NCI-H2171 (cell line): ENCODE data around the gene TECRL.

Experiments used
- DNase-seq: peaks from one replicate; lab custom pipeline; 2025; lab: John Stamatoyannopoulos, UW

TECRL gene, protein sequence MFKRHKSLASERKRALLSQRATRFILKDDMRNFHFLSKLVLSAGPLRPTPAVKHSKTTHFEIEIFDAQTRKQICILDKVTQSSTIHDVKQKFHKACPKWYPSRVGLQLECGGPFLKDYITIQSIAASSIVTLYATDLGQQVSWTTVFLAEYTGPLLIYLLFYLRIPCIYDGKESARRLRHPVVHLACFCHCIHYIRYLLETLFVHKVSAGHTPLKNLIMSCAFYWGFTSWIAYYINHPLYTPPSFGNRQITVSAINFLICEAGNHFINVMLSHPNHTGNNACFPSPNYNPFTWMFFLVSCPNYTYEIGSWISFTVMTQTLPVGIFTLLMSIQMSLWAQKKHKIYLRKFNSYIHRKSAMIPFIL

DNA sequence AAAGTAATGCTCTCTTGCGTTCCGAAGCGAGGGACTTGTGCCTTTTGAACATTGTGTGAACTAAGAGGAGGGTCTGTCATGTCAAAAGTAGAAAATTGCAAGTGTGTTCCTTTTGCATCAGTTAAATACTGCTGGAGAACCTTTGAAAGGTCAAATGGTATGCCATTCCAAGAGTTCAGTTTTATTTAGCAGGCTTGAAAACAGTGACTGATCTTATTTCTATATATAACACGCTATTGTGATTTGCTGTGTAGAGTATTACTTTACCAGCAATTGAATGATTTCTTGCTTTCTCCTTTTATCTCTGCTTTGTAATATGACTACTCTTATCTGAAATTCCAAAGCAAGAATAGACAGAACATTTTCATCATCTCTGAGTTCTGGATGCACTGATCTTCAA, at the start of gene TECRL:
TECRL (minus strand) TSS at position 151 of the 400 bp plus-strand sequence; CDS start at position 52, 99 bp downstream.
- no peak for DNase-seq

DNA sequence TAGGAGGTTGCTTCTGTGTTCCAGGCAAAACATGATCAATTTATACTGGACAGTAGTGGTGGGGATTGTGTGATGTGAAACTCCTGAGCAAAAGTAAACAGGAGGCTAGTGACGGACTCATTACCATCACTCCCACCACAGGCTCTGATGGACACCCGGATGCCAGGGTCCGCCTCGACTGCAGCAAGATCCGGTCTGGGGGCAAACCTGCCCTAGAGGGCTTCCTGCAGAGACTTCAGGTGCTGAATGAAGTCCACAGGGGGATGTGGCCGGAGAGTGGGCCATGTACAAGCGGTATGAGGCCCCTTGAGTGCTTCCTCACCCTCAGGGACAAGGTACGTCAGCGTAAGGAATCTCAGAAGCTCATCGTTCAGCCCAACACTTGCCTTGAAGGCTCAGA, 23.4 kb upstream of the TECRL start:
- no peak for DNase-seq

DNA sequence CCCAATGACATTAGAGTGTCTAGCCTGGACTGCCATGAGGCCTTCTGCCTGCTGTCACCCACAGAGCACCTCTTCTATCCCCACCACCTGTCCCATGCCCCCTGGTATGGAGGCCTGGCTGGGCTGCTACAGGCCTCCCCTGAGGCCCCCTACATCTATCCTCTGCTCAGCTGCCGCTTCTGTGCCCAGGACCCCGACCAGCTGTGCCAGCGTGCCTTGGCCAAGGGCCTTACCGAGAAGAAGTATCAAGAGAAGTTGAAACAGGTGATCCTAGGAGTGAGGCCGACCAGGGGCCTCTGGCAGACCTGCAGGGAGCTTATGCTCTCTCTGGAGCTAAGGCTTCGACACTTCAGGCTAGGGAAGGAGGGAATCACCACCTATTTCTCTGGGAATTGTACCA, 21.7 kb upstream of the TECRL start:
- no peak for DNase-seq

DNA sequence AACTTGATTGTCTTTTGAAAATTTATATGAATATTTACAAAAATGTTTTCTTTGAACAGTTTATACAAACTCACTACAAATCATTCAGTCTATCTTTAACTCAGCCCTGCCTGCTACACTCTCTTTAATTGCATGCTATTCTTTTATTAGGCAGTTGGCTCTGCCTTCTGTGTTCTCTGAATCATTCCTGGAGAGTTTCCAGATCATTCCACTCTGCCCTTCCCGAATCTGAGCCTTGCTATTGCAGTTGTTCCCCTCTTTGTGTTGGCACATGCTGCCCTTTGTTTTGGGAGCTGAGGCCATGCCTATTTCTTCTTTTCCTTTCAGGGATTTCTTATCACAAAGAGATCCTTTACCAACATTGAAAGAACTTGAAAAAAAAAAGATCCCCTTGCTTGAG, 8.7 kb upstream of the TECRL start:
- no peak for DNase-seq

DNA sequence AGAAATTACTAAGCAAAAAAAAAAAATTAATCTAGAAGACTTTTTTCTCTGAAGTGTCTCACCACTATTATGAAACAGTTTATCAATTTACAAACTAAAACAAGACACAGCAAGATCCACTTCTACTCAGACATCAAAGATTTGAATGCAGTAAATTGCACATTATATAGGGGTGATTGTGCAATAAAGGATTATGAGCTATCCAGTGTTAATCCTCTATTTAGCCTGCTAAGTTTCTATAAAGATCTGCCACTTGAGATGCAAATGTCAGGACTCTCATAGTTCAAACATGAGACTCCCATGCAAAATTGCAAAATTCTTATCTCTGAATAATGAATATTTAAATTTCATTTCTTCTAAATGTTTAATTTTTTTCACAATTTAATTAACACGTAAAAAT, 2.2 kb downstream of the TECRL start:
- no peak for DNase-seq

DNA sequence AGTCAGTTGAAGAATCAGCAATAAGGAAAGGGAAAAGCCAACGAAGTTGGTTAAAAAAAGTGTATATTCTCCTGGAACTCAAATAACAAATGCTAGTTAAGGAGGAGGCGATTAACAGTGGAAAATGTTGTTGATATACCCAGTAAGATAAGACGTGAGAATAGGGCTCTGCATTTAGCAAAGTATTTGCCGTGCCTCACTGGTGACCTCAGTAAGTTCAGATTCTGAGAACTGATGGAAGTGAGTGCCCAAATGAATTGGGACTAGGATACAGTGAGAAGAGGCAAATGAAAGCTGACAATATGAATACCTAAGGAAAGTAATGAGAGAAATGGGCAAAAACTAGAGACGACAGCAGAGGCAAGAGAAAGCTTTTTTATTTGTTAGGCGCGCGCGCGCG, 3.5 kb downstream of the TECRL start:
- no peak for DNase-seq

DNA sequence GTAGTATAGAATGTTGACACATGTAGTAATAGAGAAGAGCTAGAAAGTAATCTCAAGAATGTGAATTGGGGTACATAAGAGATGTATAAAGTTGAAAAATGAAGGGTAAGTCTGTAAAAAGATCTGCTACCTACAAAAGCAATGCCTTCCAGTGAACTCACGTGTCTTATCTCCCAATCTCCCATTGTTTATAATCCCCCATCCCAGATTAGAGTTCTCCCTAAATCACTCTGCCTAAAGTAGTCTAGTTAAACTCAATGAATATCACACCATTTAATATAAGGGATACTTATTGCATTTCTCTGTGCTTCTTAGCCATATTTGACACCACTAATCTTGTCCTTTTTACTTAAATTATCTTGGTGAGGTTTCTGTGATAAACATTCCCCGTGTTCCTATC, 6.6 kb downstream of the TECRL start:
- no peak for DNase-seq

DNA sequence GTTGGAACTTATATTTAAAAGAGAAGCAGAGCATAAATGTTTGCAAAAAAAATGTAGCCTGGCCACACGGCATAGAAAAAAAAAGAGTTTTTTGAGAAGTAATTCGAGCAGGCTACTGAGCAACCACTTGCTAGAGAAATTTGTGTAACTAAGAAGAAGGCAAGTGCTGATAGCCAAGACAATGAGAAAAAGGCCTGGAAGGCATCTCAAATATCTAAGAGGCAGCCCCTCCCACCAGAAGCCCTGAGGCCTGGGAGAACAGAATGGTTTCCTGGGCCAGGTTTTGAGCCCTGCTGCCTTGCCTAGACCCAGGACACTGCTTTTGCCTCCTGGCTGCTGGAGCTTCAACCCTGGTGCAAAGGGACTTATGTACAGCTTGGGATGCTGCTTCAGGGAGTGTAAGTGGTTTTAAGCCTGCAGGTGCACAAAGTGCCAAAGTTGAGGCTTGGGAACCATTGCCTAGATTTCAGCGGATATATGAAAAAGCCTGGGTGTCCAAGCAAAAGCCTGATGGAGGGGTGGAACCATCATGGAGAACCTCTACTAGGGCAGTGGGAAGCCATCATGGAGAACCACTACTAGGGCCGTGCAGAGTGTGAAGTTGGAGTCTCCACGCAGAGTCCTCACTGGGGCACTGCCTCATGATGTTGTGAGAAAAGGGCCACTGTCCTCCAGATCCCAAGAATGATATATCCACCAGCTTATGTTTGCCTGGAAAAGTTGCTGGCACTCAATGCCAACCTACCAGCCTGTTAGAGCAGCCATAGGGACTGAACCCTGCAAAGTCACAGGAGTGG, 9.7 kb downstream of the TECRL start:
- DNase-seq, result no peak

DNA sequence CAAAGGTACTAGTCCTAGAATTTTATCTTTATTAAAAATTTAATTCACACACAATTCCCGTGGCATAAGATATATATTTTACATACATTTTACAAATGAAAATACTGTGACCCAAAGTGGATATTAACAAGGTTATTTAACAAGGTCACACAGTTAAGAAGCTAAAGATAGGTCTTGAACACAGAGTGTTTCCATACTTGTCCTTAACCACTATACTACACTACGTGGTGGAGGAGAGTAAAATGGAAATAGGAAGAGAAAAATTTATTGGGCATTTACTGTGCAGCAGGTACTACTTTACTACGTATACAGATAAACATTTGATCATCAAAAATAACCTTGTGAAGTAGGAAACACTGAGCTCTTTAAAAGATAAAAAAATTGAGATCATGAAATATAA, 14.8 kb downstream of the TECRL start:
- DNase-seq, result no peak

DNA sequence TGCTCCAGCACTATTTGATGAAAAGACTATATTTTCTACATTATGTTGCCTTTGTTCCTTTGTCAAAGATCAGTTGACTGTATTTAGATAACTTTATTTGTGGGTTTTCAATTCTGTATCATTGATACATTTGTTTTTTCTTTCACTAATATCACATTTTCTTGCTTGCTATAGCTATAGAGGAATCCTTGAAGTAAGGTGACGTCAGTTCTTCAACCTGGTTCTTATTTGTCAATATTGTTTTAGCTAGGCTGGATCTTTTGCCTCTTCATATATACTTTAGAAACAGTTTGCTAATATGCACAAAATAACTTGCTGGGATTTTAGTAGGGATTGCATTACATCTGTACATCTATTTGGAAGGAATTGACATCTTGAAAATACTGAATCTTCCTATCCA, 21.0 kb downstream of the TECRL start:
- DNase-seq, result no peak

DNA sequence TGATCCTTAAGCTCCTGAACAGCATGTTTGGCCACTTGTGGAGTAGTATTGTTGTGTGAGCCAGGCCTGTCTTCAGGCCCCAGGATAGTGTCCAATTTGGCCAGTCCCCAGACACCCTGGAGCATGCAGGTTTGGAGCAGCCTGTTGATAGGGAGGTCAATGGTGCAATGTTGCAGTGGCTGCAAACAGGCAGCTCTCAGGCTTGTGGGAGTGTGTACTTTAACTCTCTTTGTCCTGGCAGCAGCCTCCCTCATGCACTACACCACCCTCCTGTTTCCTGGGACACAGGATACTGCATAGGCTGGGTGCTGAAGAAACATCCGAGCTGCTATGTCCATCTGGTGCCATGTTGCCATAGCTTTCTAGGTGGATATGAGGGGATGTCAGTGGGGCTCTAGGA, 24.0 kb downstream of the TECRL start:
- no peak for DNase-seq

DNA sequence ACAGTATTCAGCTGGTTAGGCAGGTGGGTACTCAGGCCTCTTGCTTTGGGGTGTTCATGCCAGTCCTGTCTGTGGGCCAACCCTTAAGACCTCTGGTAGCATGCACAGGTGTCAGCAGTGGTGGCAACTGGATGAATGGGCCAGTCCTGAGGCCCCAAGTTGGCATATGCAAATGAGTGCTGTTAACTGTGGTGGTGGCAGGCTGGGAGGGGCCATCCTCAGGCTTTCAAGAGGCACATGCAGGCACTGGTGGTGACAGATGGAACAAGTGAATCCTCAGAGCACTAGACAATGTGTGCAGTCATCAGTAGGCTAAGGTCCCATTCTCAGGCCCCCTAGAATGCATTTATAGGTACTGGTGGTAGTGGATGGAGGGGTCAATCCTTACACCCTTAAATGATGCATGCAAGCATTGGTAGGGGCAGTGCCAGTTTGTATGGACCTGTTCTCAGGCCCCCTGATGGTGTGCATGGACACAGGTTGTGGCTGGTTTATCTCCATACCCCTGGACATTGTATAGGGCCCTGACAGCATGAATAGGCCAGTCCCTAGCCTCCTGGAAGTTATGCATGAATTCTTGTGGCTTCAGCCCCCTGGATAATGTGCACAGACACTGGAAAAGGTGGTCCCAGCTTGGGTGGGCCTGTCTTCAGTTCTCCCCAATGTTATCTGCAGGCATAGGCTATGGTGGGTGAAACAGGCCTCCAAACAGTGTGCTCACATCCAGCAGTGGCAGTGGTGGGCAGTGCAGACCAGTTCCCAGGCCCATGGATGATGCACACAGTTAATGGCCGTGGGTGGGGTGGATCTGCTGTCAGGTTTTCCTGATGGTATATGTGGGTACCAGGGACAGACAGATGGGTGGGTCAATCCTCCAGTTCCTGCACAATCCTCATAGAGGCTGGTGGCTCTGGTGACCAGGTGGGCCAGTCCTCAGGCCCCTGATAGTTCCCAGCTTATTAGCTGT, 24.7 kb downstream of the TECRL start:
- no peak for DNase-seq

DNA sequence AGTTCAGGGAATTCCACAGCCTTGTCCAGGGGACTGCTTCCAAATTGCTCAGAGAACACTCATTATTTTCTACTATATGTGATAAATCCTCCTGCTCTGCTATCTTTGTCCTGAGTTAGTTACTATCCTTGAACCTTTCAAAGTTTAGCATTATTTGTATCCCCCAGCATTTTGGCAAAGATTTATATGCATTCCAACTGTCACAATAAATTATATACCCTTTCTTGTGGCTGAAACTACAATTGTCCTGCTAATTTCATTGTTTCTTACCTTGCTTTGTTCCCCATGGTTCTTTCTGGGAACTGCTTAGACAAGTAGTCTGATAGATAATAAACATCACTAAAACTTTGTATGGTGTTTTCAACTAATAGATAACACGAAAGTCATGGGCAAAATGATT, 40.5 kb downstream of the TECRL start:
- no peak for DNase-seq

DNA sequence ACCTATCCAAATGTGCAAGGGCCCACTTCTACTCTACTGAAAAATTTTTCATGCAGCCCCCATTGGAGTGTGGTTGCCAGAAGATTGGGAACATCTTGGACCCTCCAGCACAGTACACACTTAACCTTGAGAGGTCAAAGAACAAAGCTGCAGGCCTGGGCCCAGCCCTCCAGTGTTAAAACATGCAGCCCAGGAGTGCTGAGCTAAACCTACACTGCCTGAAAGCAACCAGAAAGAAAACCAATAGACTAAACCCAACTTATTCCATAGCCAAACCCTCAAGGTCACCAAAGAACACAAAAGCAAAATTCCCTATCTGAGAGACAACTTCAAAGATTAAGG, 47.9 kb downstream of the TECRL start:
- no peak for DNase-seq

DNA sequence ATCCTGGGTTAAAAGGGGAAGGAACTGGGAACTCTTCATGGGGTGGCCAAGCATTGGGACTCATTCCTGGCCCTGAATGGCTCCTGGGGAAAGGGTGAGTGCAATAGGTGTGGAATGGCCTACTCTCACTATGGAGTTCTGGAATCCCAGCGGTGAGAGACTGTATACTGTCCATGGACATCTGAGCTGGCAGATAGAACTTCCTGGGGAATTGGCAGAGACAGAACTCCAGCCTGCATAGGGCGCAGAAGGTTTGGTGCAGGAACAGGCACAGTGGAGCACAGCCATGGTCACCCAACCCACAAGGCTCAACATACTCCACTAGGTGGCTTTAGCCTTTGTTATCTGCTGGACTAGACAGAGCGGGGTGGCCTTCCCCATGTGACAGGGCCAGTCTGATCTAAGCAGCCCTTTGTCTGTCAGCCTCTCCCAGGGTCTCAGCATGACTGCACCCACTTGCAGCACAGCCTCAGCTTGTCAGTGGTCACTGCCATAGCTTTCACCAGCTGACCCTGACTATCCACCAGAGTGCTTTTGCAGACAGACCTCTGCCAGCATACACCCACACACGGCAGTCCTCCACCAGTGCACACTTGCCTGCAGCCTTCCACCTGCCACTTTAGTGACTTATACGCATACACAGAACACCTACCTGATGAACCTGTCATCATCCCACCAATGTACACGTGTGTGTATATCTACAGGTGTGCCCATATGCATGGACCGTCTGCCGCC, 48.4 kb downstream of the TECRL start:
- no peak for DNase-seq

DNA sequence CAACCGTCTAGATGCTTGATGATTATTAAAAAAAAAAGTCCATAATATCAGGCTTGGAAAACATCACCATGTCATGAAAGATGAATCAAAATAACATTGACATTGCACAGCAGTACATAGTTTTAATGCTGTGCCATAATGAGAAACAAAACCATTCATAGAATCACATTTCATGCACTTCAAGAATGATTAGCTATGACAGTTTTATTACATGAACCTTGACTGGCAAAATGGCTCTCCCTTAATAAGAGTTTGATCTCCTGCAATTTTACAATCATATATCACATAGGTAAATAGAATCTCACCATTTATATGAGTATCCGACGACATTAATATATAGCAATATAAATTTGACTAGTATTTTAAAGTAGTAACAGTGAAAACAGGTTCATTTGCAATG, 49.8 kb downstream of the TECRL start:
- no peak for DNase-seq

DNA sequence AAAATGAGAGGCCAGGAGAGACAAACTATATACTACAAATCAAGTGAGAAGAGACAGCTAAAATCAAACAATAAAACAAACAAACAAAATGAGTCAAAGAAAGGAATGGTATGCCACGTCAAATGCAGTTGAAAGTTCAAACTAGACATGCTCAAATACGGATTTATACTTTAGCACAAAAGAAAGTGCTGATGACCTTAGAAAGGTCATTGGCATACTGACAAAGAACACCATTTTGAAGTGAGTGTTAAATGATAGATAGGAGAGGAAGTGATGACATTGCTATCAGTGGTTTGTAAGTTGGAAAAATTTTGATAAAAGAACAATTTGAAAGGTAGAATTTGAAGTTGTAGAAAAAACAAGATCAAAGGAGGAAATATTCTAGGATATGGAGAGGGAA, 55.3 kb downstream of the TECRL start:
- DNase-seq, result no peak

DNA sequence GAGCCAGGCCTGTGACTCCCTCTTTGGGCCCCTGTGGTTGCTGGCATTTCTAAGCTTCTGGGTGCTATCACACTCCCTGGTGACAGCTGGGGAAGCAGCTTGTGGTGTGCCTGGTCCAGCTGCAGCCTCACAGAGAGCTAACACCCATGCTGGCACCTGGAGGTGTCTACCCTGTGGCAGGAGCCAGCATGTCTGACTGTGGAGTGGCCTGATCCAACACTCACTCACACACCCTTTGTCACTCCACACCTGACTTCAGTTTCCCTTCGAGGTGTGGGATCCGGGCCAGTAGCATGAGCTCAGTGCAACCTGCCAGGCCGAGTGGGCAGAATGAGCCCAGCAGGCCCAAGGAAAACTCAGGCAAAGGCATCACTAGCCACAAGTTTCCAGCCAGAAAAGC, 67.5 kb downstream of the TECRL start:
- peak; percentile 68 for DNase-seq

DNA sequence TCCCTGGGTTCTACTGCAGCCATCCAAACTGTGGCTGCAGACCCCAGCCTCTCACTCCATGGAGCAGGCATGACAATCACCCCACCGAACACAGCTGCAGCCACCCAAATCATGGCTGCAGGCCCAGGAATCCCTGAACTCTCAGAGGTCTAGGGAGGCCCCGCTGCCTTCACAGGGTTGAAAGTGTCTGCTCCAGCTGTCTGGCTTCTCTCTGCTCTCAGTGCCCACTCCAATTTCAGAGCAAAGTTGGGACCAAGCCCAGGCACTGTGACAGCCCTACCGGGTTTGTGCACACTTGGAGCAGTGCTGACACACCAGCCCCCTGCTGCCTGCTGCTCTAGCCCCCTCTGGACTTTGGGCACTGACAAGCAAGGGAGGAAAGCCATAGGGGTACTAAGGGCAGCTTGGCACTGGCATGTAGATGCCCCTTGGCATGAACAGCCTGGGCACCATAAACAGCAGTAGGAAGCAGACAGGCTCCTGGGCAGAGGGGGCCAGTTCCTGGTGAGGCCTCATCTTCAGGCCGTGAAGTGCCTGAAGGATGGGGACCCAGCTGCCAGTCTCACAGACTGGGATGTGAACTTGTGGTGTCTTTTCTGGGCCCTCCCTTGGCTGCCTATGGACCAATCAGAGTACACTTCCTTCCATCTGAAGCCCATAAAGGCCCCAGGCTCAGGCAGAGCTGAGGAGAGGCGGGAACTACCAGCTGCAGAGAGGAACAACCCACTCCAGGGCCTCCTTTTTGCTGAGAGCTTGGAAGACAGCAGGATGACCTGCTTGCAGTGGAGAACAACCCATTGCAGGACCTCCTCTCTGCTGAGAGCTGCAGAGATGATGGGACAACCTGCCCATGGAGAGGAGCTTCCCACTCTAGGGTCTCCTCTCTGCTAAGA, 68.8 kb downstream of the TECRL start:
- DNase-seq, result no peak

DNA sequence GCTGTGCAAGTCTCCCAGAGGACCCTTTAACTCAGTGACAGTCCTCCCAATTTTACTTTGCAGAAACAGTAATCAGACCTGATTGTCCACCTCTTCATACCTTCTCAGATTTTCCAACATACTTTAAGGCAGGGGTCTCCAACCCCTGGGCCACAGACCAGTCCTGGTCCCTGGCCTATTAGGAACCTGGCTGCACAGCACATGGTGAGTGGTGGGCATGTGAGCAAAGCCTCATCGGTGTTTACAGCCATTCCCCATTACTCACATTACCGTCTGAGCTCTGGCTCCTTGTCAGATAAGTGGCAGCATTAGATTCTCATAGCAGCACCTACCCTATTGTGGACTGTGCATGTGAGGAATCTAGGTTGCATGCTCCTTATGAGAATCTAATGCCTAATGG, 74.3 kb downstream of the TECRL start:
- no peak for DNase-seq

DNA sequence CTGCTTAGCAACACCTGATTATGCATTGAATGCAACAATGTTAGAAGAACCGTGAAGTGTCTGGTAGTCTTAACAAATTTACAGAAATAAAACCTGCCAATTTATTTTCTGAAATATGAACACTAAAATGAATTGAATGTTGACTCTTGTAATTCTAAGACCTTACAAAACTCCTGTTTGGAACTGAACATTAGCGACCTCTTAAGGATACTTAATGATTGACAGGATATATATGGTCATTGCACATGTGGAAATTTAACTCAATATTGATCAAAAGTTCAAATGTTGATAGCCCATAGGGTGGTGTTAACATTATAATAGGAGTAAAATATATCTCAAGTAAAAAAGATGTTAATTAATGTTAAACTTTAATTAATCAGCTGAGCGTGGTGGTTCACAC, 79.1 kb downstream of the TECRL start:
- no peak for DNase-seq
